Measurements from ENCODE around the gene IL2RA. TPM values are rescaled to one million over a fixed set of nuclear protein-coding genes. Genes with fewer than 3 reads are reported as not detected.

The IL2RA gene
- total and polyA plus RNA-seq, 8 donors: 0.11 to 4.1 (median 0.33) TPM

GRCh38 chr10:6082496-6083395, 20.6 kb upstream of the IL2RA start:
- intact Hi-C loops (cut with DNase I): no loop called here

GRCh38 chr10:6080417-6080973, 18.3 kb upstream of the IL2RA start:
- Histone ChIP-seq H3K27ac (no peak overlapping the region), H3K4me3 (no peak overlapping the region), H3K9me3 (no peaks in the 10 kb centered on the region), H3K27me3 (no peaks in the 10 kb centered on the region), H3K4me1 (peaks cover 0 to 11% of the 10 kb centered on the region in 2 donors), H3K36me3 (no peaks in the 10 kb centered on the region)
- no peak for TF ChIP-seq CTCF (IDR thresholded peaks at IDR 0.05)
- intact Hi-C loops (cut with DNase I): no loop called here
- ATAC-seq: no peak
- no peak for DNase-seq

More at GRCh38 chr10:6082496-6083395, 20.6 kb upstream of the IL2RA start:
- Histone ChIP-seq H3K4me1 (peaks cover 4 to 31% of the 10 kb centered on the region in 2 donors), H3K27ac (peak overlapping the region in 1 of 2 donors; percentile 28), H3K9me3 (no peaks in the 10 kb centered on the region), H3K27me3 (no peaks in the 10 kb centered on the region), H3K4me3 (no peak overlapping the region), H3K36me3 (no peaks in the 10 kb centered on the region)
- no peak for ATAC-seq
- no peak for DNase-seq
- no peak for TF ChIP-seq CTCF (IDR thresholded peaks at IDR 0.05)

GRCh38 chr10:6079044-6079443, 16.9 kb upstream of the IL2RA start:
- intact Hi-C loops (cut with DNase I): no loop called here
- H3K9me3 ChIP-seq: no peaks in the 10 kb centered on the region
- ATAC-seq: no peak

GRCh38 chr10:6077071-6077675, 15.0 kb upstream of the IL2RA start:
- peaks cover under 1 to 10% of the 10 kb centered on the region in 2 donors for H3K4me1 ChIP-seq
- H3K27ac ChIP-seq: no peak overlapping the region
- no peaks in the 10 kb centered on the region for H3K9me3 ChIP-seq
- no peak for DNase-seq
- TF ChIP-seq CTCF (IDR thresholded peaks at IDR 0.05): no peak
- no peaks in the 10 kb centered on the region for H3K36me3 ChIP-seq
- H3K27me3 ChIP-seq: no peaks in the 10 kb centered on the region
- intact Hi-C loops (cut with DNase I): no loop called here
- ATAC-seq: no peak
- H3K4me3 ChIP-seq: no peak overlapping the region

More at GRCh38 chr10:6079044-6079443, 16.9 kb upstream of the IL2RA start:
- Histone ChIP-seq H3K27me3 (no peaks in the 10 kb centered on the region), H3K36me3 (no peaks in the 10 kb centered on the region), H3K4me1 (peaks cover 0 to 11% of the 10 kb centered on the region in 2 donors), H3K27ac (no peak overlapping the region), H3K4me3 (no peak overlapping the region)
- TF ChIP-seq CTCF (IDR thresholded peaks at IDR 0.05): no peak
- no peak for DNase-seq

Measured in left lung (tissue), 10 donors.